Activated CD4-positive, alpha-beta memory T cell treated with anti-CD3 and anti-CD28 coated beads for 36 hours (primary cell): ENCODE data around the gene SHH. TPM values are rescaled to one million over a fixed set of nuclear protein-coding genes. Genes with fewer than 3 reads are reported as not detected.
"Not testable (repeated sequence)": the region's sequence is repeated elsewhere in the genome, so short reads cannot be mapped to it uniquely, and the experiment has no call there.

Experiments
- CTCF ChIA-PET: fragments of 350-600 bp; sonication (Branson Sonifier 250); formaldehyde crosslinking; loops from one replicate; lab custom pipeline; 2021; ENCODE audit warnings: antibody characterized with exemption, inconsistent platforms; lab: Charles Lee
- POLR2A ChIA-PET: fragments of 350-600 bp; sonication (Branson Sonifier 250); formaldehyde crosslinking; loops from one replicate; lab custom pipeline; 2021; ENCODE audit warnings: antibody characterized with exemption; lab: Charles Lee
- DNase-seq: peaks from one replicate; pipeline ENCODE4 v3.0.0-alpha.2; 2020
- H3K27ac Mint-ChIP-seq: one replicate; pipeline ENCODE4 v1.8.0; 2021; ENCODE audit warnings: mixed read lengths
- H3K27me3 Mint-ChIP-seq: one replicate; pipeline ENCODE4 v1.8.0; 2021; ENCODE audit warnings: mixed read lengths
- H3K36me3 Mint-ChIP-seq: one replicate; pipeline ENCODE4 v1.8.0; 2021; ENCODE audit warnings: mixed read lengths
- H3K4me1 Mint-ChIP-seq: one replicate; pipeline ENCODE4 v1.8.0; 2021; ENCODE audit warnings: low read depth, mixed read lengths
- H3K4me3 Mint-ChIP-seq: one replicate; pipeline ENCODE4 v1.8.0; 2021; ENCODE audit warnings: mild to moderate bottlenecking, mixed read lengths
- H3K9me3 Mint-ChIP-seq: one replicate; pipeline ENCODE4 v1.8.0; 2021; ENCODE audit warnings: mixed read lengths
- intact Hi-C: fragments of 100-400 bp; cut with micrococcal nuclease; formaldehyde crosslinking; loops from one replicate; pipeline ENCODE4 v1.15.1; 2023
- total RNA-seq, 2 experiments: library from RNA; stranded (reverse); gene quantifications; one replicate each; pipeline ENCODE4 v1.2.3, GENCODE V29; 2021

Gene SHH
- total RNA-seq, 2 experiments from 2014 or later, result not detected

GRCh38 chr7:155825336-155825735, 13.1 kb upstream of the SHH start:
- ChIA-PET CTCF (no interaction called here), POLR2A (no interaction called here)
- peaks cover 16% of the 10 kb centered on the region for H3K27me3 Mint-ChIP-seq
- no peaks in the 10 kb centered on the region for H3K4me1 Mint-ChIP-seq
- H3K9me3 Mint-ChIP-seq, result no peaks in the 10 kb centered on the region
- no peaks in the 10 kb centered on the region for H3K36me3 Mint-ChIP-seq
- DNase-seq, result no peak
- no peak overlapping the region for H3K4me3 Mint-ChIP-seq
- intact Hi-C loops, result no loop called here
- H3K27ac Mint-ChIP-seq, result no peak overlapping the region

- DNase-seq, result no peak
- Mint-ChIP-seq H3K27ac (no peak overlapping the region), H3K27me3 (peaks cover 16% of the 10 kb centered on the region), H3K36me3 (no peaks in the 10 kb centered on the region), H3K4me3 (no peak overlapping the region), H3K4me1 (no peaks in the 10 kb centered on the region), H3K9me3 (no peaks in the 10 kb centered on the region)
- intact Hi-C loops, result no loop called here
- CTCF ChIA-PET, result no interaction called here
- POLR2A ChIA-PET, result no interaction called here
These were observed 12.1 kb upstream of the SHH start for GRCh38 chr7:155824227-155824886.

GRCh38 chr7:155821851-155822250, 9.6 kb upstream of the SHH start:
- CTCF ChIA-PET, result no interaction called here
- Mint-ChIP-seq H3K27me3 (peaks cover 18% of the 10 kb centered on the region), H3K9me3 (peaks cover 2% of the 10 kb centered on the region), H3K4me3 (no peak overlapping the region), H3K4me1 (no peaks in the 10 kb centered on the region), H3K27ac (no peak overlapping the region), H3K36me3 (no peaks in the 10 kb centered on the region)
- intact Hi-C loops, result no loop called here
- no peak for DNase-seq
- POLR2A ChIA-PET, result no interaction called here

GRCh38 chr7:155820788-155821187, 8.5 kb upstream of the SHH start:
- H3K27ac Mint-ChIP-seq, result no peak overlapping the region
- intact Hi-C loops, result no loop called here
- H3K4me3 Mint-ChIP-seq, result no peak overlapping the region
- H3K36me3 Mint-ChIP-seq, result no peaks in the 10 kb centered on the region
- CTCF ChIA-PET, result no interaction called here
- H3K4me1 Mint-ChIP-seq, result peaks cover under 1% of the 10 kb centered on the region
- POLR2A ChIA-PET, result no interaction called here
- DNase-seq, result no peak
- peaks cover 20% of the 10 kb centered on the region for H3K27me3 Mint-ChIP-seq
- peaks cover 2% of the 10 kb centered on the region for H3K9me3 Mint-ChIP-seq

GRCh38 chr7:155820246-155820645, 8.0 kb upstream of the SHH start:
- H3K9me3 Mint-ChIP-seq, result peaks cover 2% of the 10 kb centered on the region
- H3K27me3 Mint-ChIP-seq, result peaks cover 21% of the 10 kb centered on the region
- peaks cover 6% of the 10 kb centered on the region for H3K4me1 Mint-ChIP-seq
- no peak for DNase-seq
- CTCF ChIA-PET, result no interaction called here
- H3K4me3 Mint-ChIP-seq, result no peak overlapping the region
- POLR2A ChIA-PET, result no interaction called here
- H3K27ac Mint-ChIP-seq, result no peak overlapping the region
- H3K36me3 Mint-ChIP-seq, result no peaks in the 10 kb centered on the region
- intact Hi-C loops, result no loop called here

GRCh38 chr7:155819186-155819585, 6.9 kb upstream of the SHH start:
- ChIA-PET CTCF (interaction anchor here (0.5 kb wide), 1 partner anchor 314 kb away, joined by 3 read pairs; no protein-coding TSS in a partner anchor), POLR2A (no interaction called here)
- Mint-ChIP-seq H3K27me3 (peaks cover 19% of the 10 kb centered on the region), H3K36me3 (no peaks in the 10 kb centered on the region), H3K4me3 (no peak overlapping the region), H3K27ac (no peak overlapping the region), H3K9me3 (peaks cover 2% of the 10 kb centered on the region), H3K4me1 (peaks cover 6% of the 10 kb centered on the region)
- no peak for DNase-seq
- intact Hi-C loops, result no loop called here

GRCh38 chr7:155818820-155819168, 6.5 kb upstream of the SHH start:
- H3K4me3 Mint-ChIP-seq, result no peak overlapping the region
- no peak overlapping the region for H3K27ac Mint-ChIP-seq
- DNase-seq, result no peak
- peaks cover 2% of the 10 kb centered on the region for H3K9me3 Mint-ChIP-seq
- peaks cover 23% of the 10 kb centered on the region for H3K27me3 Mint-ChIP-seq
- H3K4me1 Mint-ChIP-seq, result peaks cover 6% of the 10 kb centered on the region
- no peaks in the 10 kb centered on the region for H3K36me3 Mint-ChIP-seq
- ChIA-PET POLR2A (no interaction called here), CTCF (no interaction called here)
- intact Hi-C loops, result no loop called here

- DNase-seq, result no peak
- Mint-ChIP-seq H3K27ac (no peak overlapping the region), H3K27me3 (peaks cover 25% of the 10 kb centered on the region), H3K9me3 (peaks cover 2% of the 10 kb centered on the region), H3K4me3 (no peak overlapping the region), H3K4me1 (peaks cover 6% of the 10 kb centered on the region), H3K36me3 (no peaks in the 10 kb centered on the region)
- intact Hi-C loops, result no loop called here
- ChIA-PET POLR2A (no interaction called here), CTCF (no interaction called here)
These were observed 6.0 kb upstream of the SHH start for GRCh38 chr7:155818154-155818819.

GRCh38 chr7:155817515-155817914, 5.3 kb upstream of the SHH start:
- H3K4me1 Mint-ChIP-seq, CTCF ChIA-PET, H3K36me3 Mint-ChIP-seq, H3K27ac Mint-ChIP-seq, H3K4me3 Mint-ChIP-seq, DNase-seq, H3K9me3 Mint-ChIP-seq, POLR2A ChIA-PET, intact Hi-C loops: not testable (repeated sequence)
- H3K27me3 Mint-ChIP-seq, result peaks cover 26% of the 10 kb centered on the region

GRCh38 chr7:155816996-155817395, 4.7 kb upstream of the SHH start:
- ChIA-PET CTCF (no interaction called here), POLR2A (no interaction called here)
- Mint-ChIP-seq H3K27me3 (peaks cover 31% of the 10 kb centered on the region), H3K4me1 (peaks cover 9% of the 10 kb centered on the region), H3K4me3 (no peak overlapping the region), H3K36me3 (no peaks in the 10 kb centered on the region), H3K27ac (no peak overlapping the region), H3K9me3 (peaks cover 2% of the 10 kb centered on the region)
- intact Hi-C loops, result no loop called here
- no peak for DNase-seq

GRCh38 chr7:155816192-155816508, 3.9 kb upstream of the SHH start:
- peaks cover 17% of the 10 kb centered on the region for H3K4me1 Mint-ChIP-seq
- intact Hi-C loops, result no loop called here
- peaks cover 2% of the 10 kb centered on the region for H3K9me3 Mint-ChIP-seq
- POLR2A ChIA-PET, result no interaction called here
- peaks cover 39% of the 10 kb centered on the region for H3K27me3 Mint-ChIP-seq
- H3K36me3 Mint-ChIP-seq, result no peaks in the 10 kb centered on the region
- H3K27ac Mint-ChIP-seq, result no peak overlapping the region
- CTCF ChIA-PET, result interaction anchor here (1.0 kb wide), 1 partner anchor 657 kb away, joined by 5 read pairs; no protein-coding TSS in a partner anchor
- H3K4me3 Mint-ChIP-seq, result no peak overlapping the region
- no peak for DNase-seq

- no peaks in the 10 kb centered on the region for H3K36me3 Mint-ChIP-seq
- DNase-seq, result peak; percentile 82
- ChIA-PET CTCF (interaction anchor here (1.0 to 1.3 kb wide), 2 partner anchors 657 to 659 kb away, joined by 5 read pairs; no protein-coding TSS in a partner anchor), POLR2A (no interaction called here)
- H3K4me1 Mint-ChIP-seq, result peaks cover 17% of the 10 kb centered on the region
- no peak overlapping the region for H3K27ac Mint-ChIP-seq
- H3K9me3 Mint-ChIP-seq, result peaks cover 2% of the 10 kb centered on the region
- H3K4me3 Mint-ChIP-seq, result no peak overlapping the region
- H3K27me3 Mint-ChIP-seq, result peaks cover 45% of the 10 kb centered on the region
- intact Hi-C loops, result loop anchor here (1.0 kb wide), 1 partner anchor 660 kb away; no protein-coding TSS in a partner anchor
These were observed 3.3 kb upstream of the SHH start for GRCh38 chr7:155815332-155816191.
